DND-41 (cell line): ENCODE results near the gene LRRN4.

Source experiments
- ATAC-seq: fragments of 200-7000 bp; cut with Tn5 transposase; 3 replicates; pipeline ENCODE4 v1.9.1; 2021; ENCODE audit warnings: low read depth; ENCODE audit not compliant: insufficient read depth
- DNase-seq: peaks from one replicate; pipeline ENCODE4 v3.0.0-alpha.2; 2020
- H2AFZ ChIP-seq: 2 replicates; pipeline ENCODE4 v1.6.0; 2012; ENCODE audit warnings: low read depth, low read length
- H3K27ac ChIP-seq: 2 replicates; pipeline ENCODE4 v1.5.1; 2012; ENCODE audit warnings: low read length, inconsistent platforms
- H3K27me3 ChIP-seq: fragments of 200-600 bp; sonication (generic); 2 replicates; pipeline ENCODE4 v1.6.0; 2012; ENCODE audit warnings: low read length, mild to moderate bottlenecking, inconsistent platforms; ENCODE audit not compliant: insufficient read depth, poor library complexity
- H3K36me3 ChIP-seq: 2 replicates; pipeline ENCODE4 v1.5.1; 2012; ENCODE audit warnings: low read length, inconsistent platforms; ENCODE audit not compliant: insufficient read depth
- H3K4me1 ChIP-seq: 2 replicates; pipeline ENCODE4 v1.5.1; 2012; ENCODE audit warnings: mild to moderate bottlenecking, low read length; ENCODE audit not compliant: insufficient read depth
- H3K4me2 ChIP-seq: 2 replicates; pipeline ENCODE4 v1.6.0; 2012; ENCODE audit warnings: mild to moderate bottlenecking, moderate library complexity, low read length, inconsistent platforms; ENCODE audit not compliant: insufficient read depth
- H3K4me3 ChIP-seq, 2 experiments: fragments of 200-600 bp in 1 of 2; shearing (Covaris generic) in 1 of 2; 2 replicates each; pipeline ENCODE4 v1.5.1; 2012 to 2016; ENCODE audit warnings: inconsistent platforms in 2 of 2, low read length in 2 of 2, mild to moderate bottlenecking in 2 of 2, low read depth in 1 of 2, moderate library complexity in 1 of 2
- H3K79me2 ChIP-seq: 2 replicates; pipeline ENCODE4 v1.6.0; 2012; ENCODE audit warnings: low read length, inconsistent platforms; ENCODE audit not compliant: insufficient read depth
- H3K9ac ChIP-seq: 2 replicates; pipeline ENCODE4 v1.6.0; 2012; ENCODE audit warnings: low read depth, mild to moderate bottlenecking, inconsistent platforms, low read length, moderate library complexity
- H3K9me3 ChIP-seq: 2 replicates; pipeline ENCODE4 v1.5.1; 2012; ENCODE audit warnings: low read length, moderate library complexity, mild to moderate bottlenecking, inconsistent platforms; ENCODE audit not compliant: insufficient read depth, severe bottlenecking
- H4K20me1 ChIP-seq: 2 replicates; pipeline ENCODE4 v1.6.0; 2012; ENCODE audit warnings: low read length; ENCODE audit not compliant: insufficient read depth
- CTCF ChIP-seq: IDR thresholded peaks from 2 replicates; pipeline ENCODE4 v1.5.1; 2012; ENCODE audit warnings: borderline replicate concordance, low read length, moderate library complexity, mild to moderate bottlenecking; ENCODE audit not compliant: poor library complexity, severe bottlenecking; ENCODE audit errors: extremely low read depth
- EZH2 ChIP-seq: IDR thresholded peaks from 3 replicates; pipeline ENCODE4 v1.6.1; 2012; ENCODE audit warnings: borderline replicate concordance, low read depth, mild to moderate bottlenecking, moderate library complexity, low read length, inconsistent platforms; ENCODE audit not compliant: severe bottlenecking

Gene LRRN4

GRCh38 chr20:6029538-6029937 is 24.3 kb downstream of the LRRN4 start:
- Histone ChIP-seq H4K20me1 (peaks cover 9% of the 10 kb centered on the region; the same call in 1 of the 2 replicates), H3K27me3 (no peaks in the 10 kb centered on the region), H3K79me2 (peaks cover 34% of the 10 kb centered on the region), H2AFZ (no peak overlapping the region), H3K4me1 (no peaks in the 10 kb centered on the region), H3K4me3 (no peak overlapping the region), H3K9ac (no peak overlapping the region), H3K27ac (no peak overlapping the region), H3K4me2 (no peak overlapping the region), H3K9me3 (peaks cover 8% of the 10 kb centered on the region), H3K36me3 (peaks cover 72% of the 10 kb centered on the region)
- DNase-seq (no peak), ATAC-seq (no peak)
- TF ChIP-seq EZH2 = no peak
- TF ChIP-seq CTCF = no peak

- Histone ChIP-seq H3K27ac (no peak overlapping the region), H3K4me1 (no peaks in the 10 kb centered on the region), H3K36me3 (peaks cover 72% of the 10 kb centered on the region), H3K4me3 (no peak overlapping the region), H4K20me1 (peaks cover 9% of the 10 kb centered on the region; the same call in 1 of the 2 replicates), H3K4me2 (no peak overlapping the region), H3K27me3 (no peaks in the 10 kb centered on the region), H3K79me2 (peaks cover 39% of the 10 kb centered on the region), H2AFZ (no peak overlapping the region), H3K9me3 (peaks cover 15% of the 10 kb centered on the region), H3K9ac (no peak overlapping the region)
- peak; percentile 82 for ATAC-seq
- DNase-seq = no peak
- TF ChIP-seq CTCF (no peak), EZH2 (no peak)
Observed at GRCh38 chr20:6028818-6029217, 25.0 kb downstream of the LRRN4 start.

- no peak overlapping the region for H3K4me3 ChIP-seq
- peaks cover 18% of the 10 kb centered on the region for H3K9me3 ChIP-seq
- H2AFZ ChIP-seq = no peak overlapping the region
- TF ChIP-seq CTCF (no peak), EZH2 (no peak)
- no peaks in the 10 kb centered on the region for H3K4me1 ChIP-seq
- H3K27me3 ChIP-seq = no peaks in the 10 kb centered on the region
- no peak overlapping the region for H3K4me2 ChIP-seq
- peaks cover 65% of the 10 kb centered on the region for H3K79me2 ChIP-seq
- peaks cover 75% of the 10 kb centered on the region for H3K36me3 ChIP-seq
- no peak for DNase-seq
- no peak overlapping the region for H3K27ac ChIP-seq
- H4K20me1 ChIP-seq = peaks cover 7% of the 10 kb centered on the region; the same call in 1 of the 2 replicates
- ATAC-seq = peak; percentile 40; the same call in 1 of the 3 replicates
- H3K9ac ChIP-seq = no peak overlapping the region
Observed at GRCh38 chr20:6026051-6026450, 27.8 kb downstream of the LRRN4 start.

- Histone ChIP-seq H3K36me3 (peaks cover 70% of the 10 kb centered on the region), H3K4me1 (no peaks in the 10 kb centered on the region), H4K20me1 (peaks cover 7% of the 10 kb centered on the region; the same call in 1 of the 2 replicates), H2AFZ (no peak overlapping the region), H3K9me3 (peaks cover 18% of the 10 kb centered on the region), H3K9ac (no peak overlapping the region), H3K27ac (no peak overlapping the region), H3K27me3 (no peaks in the 10 kb centered on the region), H3K79me2 (peaks cover 70% of the 10 kb centered on the region), H3K4me2 (no peak overlapping the region), H3K4me3 (no peak overlapping the region)
- DNase-seq (no peak), ATAC-seq (no peak)
- TF ChIP-seq CTCF = no peak
- TF ChIP-seq EZH2 = no peak
Observed at GRCh38 chr20:6024768-6025167, 29.1 kb downstream of the LRRN4 start.
